Vagina (tissue), 2 donors: Measurements from ENCODE around the gene CTNNBL1.

ENCODE experiments used
- POLR2A ChIP-seq, 2 donors: fragments of 450-650 bp; IDR thresholded peaks; one replicate each; pipeline ENCODE4 v1.6.1; 2017; ENCODE audit warnings: antibody characterized with exemption in 2 of 2, mild to moderate bottlenecking in 2 of 2, moderate library complexity in 2 of 2
- POLR2AphosphoS5 ChIP-seq, 2 donors: sonication (generic); formaldehyde crosslinking; IDR thresholded peaks; one replicate each; pipeline ENCODE4 v1.9.0; 2017; ENCODE audit warnings: antibody characterized with exemption in 2 of 2, mild to moderate bottlenecking in 2 of 2, low read depth in 1 of 2; ENCODE audit not compliant: insufficient read depth in 1 of 2
- TF ChIP-seq, protein P1 (sequence below), 3 experiments: fragments of 450-650 bp in 2 of 3; fragments of 200-600 bp in 1 of 3; sonication (generic) in 1 of 3; IDR thresholded peaks; one replicate each; pipeline ENCODE4 v1.5.1; 2017 to 2019; ENCODE audit warnings: antibody characterized with exemption in 3 of 3, mild to moderate bottlenecking in 2 of 3, moderate library complexity in 2 of 3

DNA sequence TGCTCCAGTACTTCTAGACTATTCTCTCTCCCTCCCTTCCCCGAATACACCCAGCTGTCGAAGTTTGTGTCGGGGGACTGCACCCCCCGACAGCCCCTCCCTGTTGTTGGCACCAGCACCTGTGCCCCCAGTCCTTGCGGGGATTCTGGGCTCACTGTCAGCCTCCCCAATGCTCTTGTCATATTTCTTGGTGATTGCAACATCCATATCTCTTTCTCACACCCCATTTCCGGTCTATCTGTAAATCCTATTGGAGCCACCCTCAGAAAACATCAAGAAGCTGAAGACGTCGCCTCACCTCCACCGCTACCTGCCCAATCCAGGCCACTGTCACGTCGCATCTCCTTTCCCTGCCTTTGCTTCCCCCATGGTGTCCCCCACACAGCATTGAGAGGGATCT is 176.5 kb downstream of the CTNNBL1 start:
- TF ChIP-seq, protein P1, sequence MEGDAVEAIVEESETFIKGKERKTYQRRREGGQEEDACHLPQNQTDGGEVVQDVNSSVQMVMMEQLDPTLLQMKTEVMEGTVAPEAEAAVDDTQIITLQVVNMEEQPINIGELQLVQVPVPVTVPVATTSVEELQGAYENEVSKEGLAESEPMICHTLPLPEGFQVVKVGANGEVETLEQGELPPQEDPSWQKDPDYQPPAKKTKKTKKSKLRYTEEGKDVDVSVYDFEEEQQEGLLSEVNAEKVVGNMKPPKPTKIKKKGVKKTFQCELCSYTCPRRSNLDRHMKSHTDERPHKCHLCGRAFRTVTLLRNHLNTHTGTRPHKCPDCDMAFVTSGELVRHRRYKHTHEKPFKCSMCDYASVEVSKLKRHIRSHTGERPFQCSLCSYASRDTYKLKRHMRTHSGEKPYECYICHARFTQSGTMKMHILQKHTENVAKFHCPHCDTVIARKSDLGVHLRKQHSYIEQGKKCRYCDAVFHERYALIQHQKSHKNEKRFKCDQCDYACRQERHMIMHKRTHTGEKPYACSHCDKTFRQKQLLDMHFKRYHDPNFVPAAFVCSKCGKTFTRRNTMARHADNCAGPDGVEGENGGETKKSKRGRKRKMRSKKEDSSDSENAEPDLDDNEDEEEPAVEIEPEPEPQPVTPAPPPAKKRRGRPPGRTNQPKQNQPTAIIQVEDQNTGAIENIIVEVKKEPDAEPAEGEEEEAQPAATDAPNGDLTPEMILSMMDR (IDR thresholded peaks at IDR 0.05) = no peak
- TF ChIP-seq POLR2A (IDR thresholded peaks at IDR 0.05) = no peak
- TF ChIP-seq POLR2AphosphoS5 (IDR thresholded peaks at IDR 0.05; ENCODE audit: insufficient read depth in 1 of 2, low read depth in 1 of 2) = no peak
